HG03103 (cell line): Measurements from ENCODE around the gene SCIN.
"Not testable (repeated sequence)": the region's sequence is repeated elsewhere in the genome, so short reads cannot be mapped to it uniquely, and the experiment has no call there.

Source experiments
- ATAC-seq: cut with Tn5 transposase; IDR thresholded peaks from one replicate; pipeline ENCODE4 v1.9.1; 2021; ENCODE audit warnings: low read depth; ENCODE audit not compliant: unreplicated experiment

SCIN gene

DNA sequence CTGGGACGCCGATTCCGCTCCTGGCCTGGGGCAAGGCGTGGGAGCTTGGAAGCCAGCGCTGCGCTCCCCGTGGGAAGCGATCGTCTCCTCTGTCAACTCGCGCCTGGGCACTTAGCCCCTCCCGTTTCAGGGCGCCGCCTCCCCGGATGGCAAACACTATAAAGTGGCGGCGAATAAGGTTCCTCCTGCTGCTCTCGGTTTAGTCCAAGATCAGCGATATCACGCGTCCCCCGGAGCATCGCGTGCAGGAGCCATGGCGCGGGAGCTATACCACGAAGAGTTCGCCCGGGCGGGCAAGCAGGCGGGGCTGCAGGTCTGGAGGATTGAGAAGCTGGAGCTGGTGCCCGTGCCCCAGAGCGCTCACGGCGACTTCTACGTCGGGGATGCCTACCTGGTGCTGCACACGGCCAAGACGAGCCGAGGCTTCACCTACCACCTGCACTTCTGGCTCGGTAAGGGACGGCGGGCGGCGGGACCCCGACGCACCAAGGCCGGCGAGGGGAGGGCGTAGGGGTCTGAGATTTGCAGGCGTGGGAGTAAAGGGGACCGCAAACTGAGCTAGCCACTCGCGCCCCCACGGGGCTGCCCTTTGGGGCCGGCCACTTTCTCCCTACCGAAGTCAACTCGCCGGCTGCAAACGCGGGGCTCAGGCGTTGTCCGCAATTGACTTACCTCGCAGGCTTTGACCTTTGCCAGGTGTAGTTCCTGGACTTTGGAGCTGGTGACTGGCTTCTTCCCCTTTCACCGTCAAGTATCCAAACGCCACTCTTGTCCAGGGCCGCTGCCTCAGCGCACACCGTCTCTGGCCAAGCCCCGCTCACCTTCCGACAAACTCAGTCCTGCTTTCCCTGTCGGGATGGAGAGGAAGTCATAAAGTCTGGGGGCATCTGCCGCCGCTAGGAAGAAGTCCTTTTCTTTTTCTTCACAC, at the start of gene SCIN:
SCIN (plus strand) TSS at position 187 of the 928 bp plus-strand sequence; CDS start at position 254, 67 bp downstream.
- no peak for ATAC-seq

DNA sequence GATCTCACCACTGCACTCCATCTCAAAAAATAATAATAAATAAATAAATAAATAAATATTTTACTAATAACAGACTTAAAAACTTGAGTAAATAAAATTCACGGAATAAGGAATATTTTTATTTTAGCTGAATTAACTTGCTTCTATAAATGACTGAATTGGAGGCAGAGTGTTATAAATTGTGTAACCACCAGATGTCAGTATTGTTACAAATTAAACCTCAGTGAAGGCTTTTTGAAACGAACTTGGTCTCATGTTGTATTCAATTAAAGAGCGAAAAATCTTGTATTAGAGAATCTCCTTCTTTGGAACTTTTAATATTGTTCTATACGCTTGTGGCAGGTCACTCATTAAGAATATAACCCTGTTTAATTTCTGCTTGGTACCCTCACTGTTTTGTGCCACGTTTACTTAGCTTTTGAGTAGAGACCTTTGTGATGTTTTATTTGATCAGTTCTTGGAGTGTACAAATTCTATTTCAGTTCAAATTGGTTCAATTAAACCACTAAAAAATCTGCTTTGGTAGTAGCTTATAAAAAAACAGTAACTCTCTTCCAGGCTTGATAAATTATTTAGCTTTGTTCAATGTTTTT, 45.6 kb upstream of the SCIN start:
- ATAC-seq = peak; percentile 70

DNA sequence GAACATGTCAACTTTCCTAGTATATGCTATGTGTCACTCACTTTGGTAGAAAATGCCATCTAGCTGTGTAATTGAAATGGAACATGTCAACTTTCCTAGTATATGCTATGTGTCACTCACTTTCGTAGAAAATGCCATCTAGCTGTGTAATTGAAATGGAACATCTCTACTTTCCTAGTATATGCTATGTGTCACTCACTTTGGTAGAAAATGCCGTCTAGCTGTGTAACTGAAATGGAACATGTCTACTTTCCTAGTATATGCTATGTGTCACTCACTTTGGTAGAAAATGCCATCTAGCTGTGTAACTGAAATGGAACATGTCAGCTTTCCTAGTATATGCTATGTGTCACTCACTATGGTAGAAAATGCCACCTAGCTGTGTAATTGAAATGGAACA, 43.8 kb upstream of the SCIN start:
- not testable (repeated sequence) for ATAC-seq

DNA sequence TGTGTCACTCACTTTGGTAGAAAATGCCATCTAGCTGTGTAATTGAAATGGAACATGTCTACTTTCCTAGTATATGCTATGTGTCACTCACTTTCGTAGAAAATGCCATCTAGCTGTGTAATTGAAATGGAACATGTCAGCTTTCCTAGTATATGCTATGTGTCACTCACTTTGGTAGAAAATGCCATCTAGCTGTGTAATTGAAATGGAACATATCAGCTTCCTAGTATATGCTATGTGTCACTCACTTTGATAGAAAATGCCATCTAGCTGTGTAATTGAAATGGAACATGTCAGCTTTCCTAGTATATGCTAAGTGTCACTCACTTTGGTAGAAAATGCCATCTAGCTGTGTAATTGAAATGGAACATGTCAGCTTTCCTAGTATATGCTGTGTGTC, 42.9 kb upstream of the SCIN start:
- not testable (repeated sequence) for ATAC-seq

GRCh38 chr7:12529971-12530710, 40.4 kb upstream of the SCIN start:
- no peak for ATAC-seq

GRCh38 chr7:12531784-12532183, 38.7 kb upstream of the SCIN start:
- no peak for ATAC-seq

GRCh38 chr7:12534046-12534445, 36.5 kb upstream of the SCIN start:
- no peak for ATAC-seq

GRCh38 chr7:12539681-12540080, 30.8 kb upstream of the SCIN start:
- no peak for ATAC-seq

DNA sequence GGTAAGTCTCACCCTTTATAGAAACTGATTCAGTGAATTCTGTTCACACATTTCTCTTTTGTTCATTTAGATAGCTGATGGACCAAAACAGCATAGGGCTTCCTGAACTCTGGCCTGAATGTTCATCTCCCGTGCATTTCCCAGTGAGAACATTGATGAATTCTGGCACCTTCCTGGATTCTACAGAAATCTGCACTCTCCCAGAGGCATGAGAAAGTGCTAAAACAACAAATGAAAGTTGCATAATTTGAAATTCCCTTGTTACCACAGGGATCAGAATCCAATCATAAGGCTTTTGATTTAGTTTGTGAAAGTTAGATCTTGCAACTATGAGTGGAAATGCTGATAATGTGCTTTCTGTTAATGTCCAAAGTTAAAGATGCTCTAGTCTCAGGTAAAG, 29.7 kb upstream of the SCIN start:
- ATAC-seq = no peak

DNA sequence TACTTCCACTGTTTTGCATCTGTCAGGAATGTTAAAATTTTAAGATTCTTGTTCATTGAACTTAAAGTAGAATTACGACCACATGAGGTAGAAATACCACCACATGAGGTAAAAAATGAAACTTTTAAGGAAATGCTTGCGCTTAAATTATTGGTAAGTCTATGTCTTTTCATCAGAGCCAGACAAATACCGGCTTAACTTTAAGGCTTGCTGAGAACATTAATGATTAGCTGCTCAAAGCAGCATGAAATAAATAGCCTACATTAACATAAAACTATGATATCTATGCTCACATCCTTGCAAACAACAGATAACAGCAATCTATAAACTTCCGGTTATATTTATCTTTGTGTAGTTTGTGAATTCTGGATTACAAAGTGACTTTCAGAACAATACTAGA, 26.9 kb upstream of the SCIN start:
- no peak for ATAC-seq

DNA sequence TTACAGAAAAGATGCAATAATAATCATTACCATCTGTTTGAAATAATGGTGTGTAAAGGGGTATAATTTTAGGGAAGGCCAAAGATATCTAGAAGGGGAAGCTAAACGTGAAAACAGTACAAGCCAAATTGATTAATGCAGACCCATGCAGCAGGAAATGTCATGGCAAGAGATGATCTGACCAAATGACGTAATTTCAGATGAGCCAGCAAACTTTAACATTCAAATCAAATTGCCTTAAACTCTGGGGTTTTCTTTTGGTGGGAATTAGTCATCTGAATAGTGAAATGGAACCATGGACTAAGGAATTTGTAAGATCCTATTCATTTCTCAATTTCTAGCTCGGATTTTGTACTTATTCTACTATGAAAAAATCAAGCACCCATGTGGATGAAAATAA, 21.4 kb upstream of the SCIN start:
- no peak for ATAC-seq

- ATAC-seq = no peak
Measured at GRCh38 chr7:12550956-12551355, 19.6 kb upstream of the SCIN start.

DNA sequence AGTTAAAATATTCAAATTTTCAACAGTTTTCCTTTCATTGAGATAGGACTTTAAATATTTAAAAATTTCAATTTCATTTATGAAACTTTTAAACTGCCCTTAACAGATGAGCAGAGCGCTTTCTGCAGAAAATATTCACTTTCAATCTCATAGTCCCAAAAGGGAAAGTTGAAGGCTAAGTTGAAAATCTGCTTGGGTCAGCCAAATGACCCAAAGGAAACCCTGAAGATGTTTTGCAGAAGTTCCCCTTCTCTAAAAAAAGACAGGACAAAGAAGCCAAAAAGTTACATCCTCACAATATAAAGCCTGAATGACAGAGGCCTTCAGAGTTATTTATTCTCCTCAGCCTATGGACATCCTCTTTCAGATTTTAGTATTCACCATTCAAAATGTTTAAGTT, 17.6 kb upstream of the SCIN start:
- ATAC-seq = no peak

DNA sequence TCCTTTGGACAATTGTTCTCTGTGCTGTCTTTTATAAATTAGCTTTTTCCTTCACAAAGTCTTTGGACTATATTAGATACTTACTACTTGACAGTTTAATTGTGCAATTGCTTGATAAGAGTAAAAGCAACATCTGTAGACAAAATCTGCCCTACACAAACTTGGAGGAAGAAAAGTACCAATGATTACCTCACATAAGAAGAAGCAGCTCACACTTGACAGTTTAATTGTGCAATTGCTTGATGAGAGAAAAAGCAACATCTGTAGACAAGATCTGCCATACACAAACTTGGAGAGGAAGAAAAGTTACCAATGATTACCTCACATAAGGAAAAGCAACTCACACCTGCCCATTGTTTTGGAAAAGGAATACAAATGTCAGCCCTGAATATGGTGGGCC, 17.1 kb upstream of the SCIN start:
- ATAC-seq = no peak

DNA sequence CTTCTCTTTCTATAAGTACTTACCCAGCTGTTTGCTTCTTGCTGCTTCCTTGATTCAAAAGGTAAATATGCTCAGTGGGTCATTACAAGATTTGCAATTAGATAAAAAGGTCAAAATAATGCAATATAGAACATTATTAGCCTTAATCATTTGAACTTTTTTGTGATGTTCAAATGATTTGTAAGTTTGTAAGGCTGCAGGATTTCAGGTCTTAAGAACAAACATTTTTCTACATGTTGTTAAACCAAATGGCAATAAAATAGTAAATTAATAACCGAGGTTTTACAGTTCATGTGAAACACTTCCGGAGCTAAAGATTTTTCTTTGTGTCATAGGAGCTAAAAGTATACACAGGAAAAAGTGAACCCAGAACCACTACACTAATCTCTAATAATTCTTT, 16.2 kb upstream of the SCIN start:
- no peak for ATAC-seq

GRCh38 chr7:12554872-12555271, 15.6 kb upstream of the SCIN start:
- ATAC-seq = no peak

GRCh38 chr7:12555695-12556094, 14.8 kb upstream of the SCIN start:
- not testable (repeated sequence) for ATAC-seq

DNA sequence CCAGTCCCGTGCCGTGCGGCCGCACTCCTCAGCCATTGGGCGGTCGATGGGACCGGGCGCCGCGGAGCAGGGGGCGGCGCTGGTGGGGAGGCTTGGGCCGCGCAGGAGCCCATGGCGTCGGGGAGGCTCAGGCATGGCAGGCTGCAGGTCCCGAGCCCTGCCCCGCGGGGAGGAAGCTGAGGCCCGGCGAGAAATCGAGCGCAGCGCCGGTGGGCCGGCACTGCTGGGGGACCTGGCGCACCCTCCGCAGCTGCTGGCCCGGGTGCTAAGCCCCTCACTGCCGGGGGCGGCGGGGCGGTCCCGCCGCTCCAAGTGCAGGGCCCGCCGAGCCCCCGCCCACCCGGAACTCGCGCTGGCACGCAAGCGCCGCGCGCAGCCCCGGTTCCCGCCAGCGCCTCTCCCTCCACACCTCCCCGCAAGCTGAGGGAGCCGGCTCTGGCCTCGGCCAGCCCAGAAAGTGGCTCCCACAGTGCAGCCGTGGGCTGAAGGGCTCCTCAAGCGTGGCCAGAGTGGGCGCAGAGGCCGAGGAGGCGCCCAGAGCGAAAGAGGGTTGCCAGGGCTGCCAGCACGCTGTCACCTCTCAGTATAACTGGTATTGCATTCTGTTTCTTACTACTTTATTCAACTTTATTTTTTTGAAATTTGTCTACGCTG, 14.3 kb upstream of the SCIN start:
- ATAC-seq = not testable (repeated sequence)

DNA sequence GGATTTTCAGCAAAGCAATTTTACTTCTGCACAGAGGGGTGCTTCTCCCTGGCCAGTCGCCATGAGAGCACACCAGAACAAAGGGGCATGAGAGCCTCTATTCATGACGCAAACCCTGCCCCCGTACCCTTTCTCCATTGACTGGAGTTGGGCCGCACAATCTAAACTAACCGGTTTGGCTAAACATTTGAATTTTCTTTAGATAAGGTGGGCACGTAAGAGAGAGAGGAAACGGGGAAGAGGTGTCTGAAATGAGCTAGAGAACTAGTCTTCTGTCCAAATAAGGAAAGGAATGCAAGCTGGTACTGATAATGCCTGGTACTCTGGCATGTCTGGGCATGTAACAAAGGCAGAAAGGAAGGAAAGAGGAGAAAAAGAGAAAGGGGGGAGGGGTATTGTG, 13.2 kb upstream of the SCIN start:
- no peak for ATAC-seq

DNA sequence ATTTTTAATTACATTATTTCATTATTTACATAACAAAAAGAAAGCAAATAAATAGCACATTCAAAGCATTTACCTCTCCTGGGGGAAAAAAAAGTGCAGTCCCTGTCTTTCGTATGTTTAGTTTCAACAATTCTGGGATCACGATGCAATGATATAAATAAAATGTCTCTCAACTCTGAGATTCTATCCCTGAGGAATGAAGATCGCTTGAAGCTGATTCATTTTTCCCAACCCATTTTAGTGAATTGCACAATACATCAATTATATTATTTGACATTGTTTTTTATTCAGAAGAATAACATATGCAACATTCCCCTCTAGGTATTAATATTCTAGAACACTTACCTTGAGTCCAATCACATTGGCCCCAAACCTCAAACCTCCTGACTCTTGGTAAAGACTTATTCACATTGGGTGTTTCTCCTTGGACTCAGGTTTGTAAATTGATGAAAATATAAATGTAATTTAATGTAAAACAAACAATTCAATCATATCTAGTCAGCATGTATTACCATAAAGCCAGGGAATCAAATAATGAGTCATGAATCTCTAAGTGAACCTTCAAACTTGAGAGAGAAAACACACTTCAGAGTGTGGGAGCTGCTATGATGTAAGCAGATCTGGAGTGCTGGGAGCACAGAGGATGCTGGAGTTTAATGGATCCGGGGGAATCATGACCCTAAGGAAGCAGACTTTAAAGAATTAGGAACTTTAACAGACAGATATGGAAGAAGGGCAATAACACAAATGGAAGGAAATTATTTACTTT, 5.3 kb upstream of the SCIN start:
- ATAC-seq = no peak
